Endodermal cell (in vitro differentiated cells): ENCODE data around the gene PLN. TPM values are rescaled to one million over a fixed set of nuclear protein-coding genes. Genes with fewer than 3 reads are reported as not detected.

Experiments
- DNase-seq: peaks from one replicate; pipeline ENCODE4 v3.0.0-alpha.2; 2017
- H3K27ac ChIP-seq: 2 replicates; pipeline ENCODE4 v1.5.1; 2013; ENCODE audit warnings: mild to moderate bottlenecking, low read depth, low read length, moderate library complexity
- H3K27me3 ChIP-seq: 2 replicates; pipeline ENCODE4 v1.6.1; 2013; ENCODE audit warnings: mild to moderate bottlenecking, low read length, moderate library complexity; ENCODE audit not compliant: insufficient read depth, control insufficient read depth, poor library complexity, severe bottlenecking
- H3K36me3 ChIP-seq: 2 replicates; pipeline ENCODE4 v1.7.0; 2013; ENCODE audit warnings: mild to moderate bottlenecking, low read length, moderate library complexity; ENCODE audit not compliant: control insufficient read depth, insufficient read depth
- H3K4me1 ChIP-seq: one replicate; pipeline ENCODE4 v1.7.0; 2013; ENCODE audit warnings: low read length; ENCODE audit not compliant: control insufficient read depth, insufficient read depth
- H3K4me3 ChIP-seq: 2 replicates; pipeline ENCODE4 v1.5.1; 2013; ENCODE audit warnings: mild to moderate bottlenecking, low read length, moderate library complexity
- H3K9ac ChIP-seq: 2 replicates; pipeline ENCODE4 v1.6.1; 2013; ENCODE audit warnings: mild to moderate bottlenecking, low read length, moderate library complexity; ENCODE audit not compliant: poor library complexity, severe bottlenecking; ENCODE audit errors: extremely low read depth
- H3K9me3 ChIP-seq: 2 replicates; pipeline ENCODE4 v1.6.1; 2013; ENCODE audit warnings: mild to moderate bottlenecking, low read length, moderate library complexity; ENCODE audit not compliant: control insufficient read depth
- H3K27ac Mint-ChIP-seq: 2 replicates; pipeline ENCODE4 v1.8.0; 2020; ENCODE audit warnings: mixed read lengths
- H3K27me3 Mint-ChIP-seq: 2 replicates; pipeline ENCODE4 v1.8.0; 2021; ENCODE audit warnings: mild to moderate bottlenecking, mixed read lengths; ENCODE audit not compliant: insufficient read depth
- H3K36me3 Mint-ChIP-seq: 2 replicates; pipeline ENCODE4 v1.8.0; 2020; ENCODE audit warnings: low read depth, mixed read lengths
- H3K4me1 Mint-ChIP-seq: 2 replicates; pipeline ENCODE4 v1.8.0; 2020; ENCODE audit warnings: mixed read lengths
- H3K4me3 Mint-ChIP-seq: 2 replicates; pipeline ENCODE4 v1.8.0; 2020; ENCODE audit warnings: mild to moderate bottlenecking, moderate library complexity, mixed read lengths
- H3K9me3 Mint-ChIP-seq: 2 replicates; pipeline ENCODE4 v1.8.0; 2020; ENCODE audit warnings: mild to moderate bottlenecking, mixed read lengths
- WGBS, 2 experiments: methylation state at CpG; one replicate each; pipeline versions ENCODE4 v1.1.5 to v1.1.7; 2013; ENCODE audit warnings: missing lambda C conversion rate in 2 of 2, mixed read lengths in 1 of 2; ENCODE audit not compliant: insufficient coverage in 1 of 2, insufficient read length in 1 of 2; 5-methylcytosine and 5-hydroxymethylcytosine counted together
- total RNA-seq, 2 donors: library from RNA; stranded (reverse); fragmentation: NEBNext Ultra II Directional in 1 of 2; extraction: Animal tissue kit (Norgen Biotek cat#: 25700) in 1 of 2; gene quantifications; 2 replicates in 1 of 2; 3 replicates in 1 of 2; pipeline ENCODE4 v1.2.1, GENCODE V29; 2021
- TF ChIP-seq, protein P1 (sequence below): fragments of 200-600 bp; sonication (generic); conservative IDR thresholded peaks from 2 replicates; pipeline ENCODE4 v1.5.0; 2021; ENCODE audit warnings: antibody characterized with exemption, mild to moderate bottlenecking

PLN gene
- total RNA-seq, 2 donors from 2014 or later = not detected

DNA sequence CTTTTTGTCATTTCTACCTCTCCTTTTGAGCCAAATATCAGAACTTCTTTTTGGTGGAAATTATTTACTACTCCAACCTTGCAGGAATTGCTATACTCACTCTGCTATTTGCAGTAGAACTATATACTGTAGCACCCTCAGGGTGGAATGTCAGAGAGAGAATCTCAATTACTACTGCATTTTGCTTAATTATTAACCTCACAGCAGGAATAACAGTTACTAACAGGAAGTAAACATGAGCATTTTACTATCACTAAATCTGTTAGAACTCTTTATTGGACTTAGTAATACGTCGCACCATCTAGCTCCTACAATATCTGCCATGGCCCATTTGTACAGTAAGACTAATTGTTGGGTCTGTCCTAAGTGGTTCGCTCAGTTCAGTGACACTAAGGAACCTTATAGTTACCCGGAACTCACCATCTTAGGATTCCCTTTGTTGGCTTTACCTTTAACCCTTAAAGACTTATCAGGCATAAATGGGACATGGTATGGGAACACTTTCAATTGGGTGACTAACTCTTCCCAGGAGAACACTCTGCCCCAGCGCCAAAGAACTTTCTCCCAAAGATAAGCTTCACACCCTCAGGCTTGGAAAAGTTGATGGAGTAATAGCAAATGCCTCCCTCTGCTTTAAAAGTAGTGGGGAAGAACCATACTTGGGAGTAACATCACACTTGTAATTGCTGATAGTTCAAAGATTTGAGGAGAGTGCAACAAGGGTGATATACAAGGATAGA lies 38.8 kb downstream of the PLN start:
- 83 to 95% methylated on average over 4 to 5 of the region's 5 CpGs for WGBS, 2 experiments
- peaks cover 6% of the 10 kb centered on the region for H3K4me1 Mint-ChIP-seq

DNA sequence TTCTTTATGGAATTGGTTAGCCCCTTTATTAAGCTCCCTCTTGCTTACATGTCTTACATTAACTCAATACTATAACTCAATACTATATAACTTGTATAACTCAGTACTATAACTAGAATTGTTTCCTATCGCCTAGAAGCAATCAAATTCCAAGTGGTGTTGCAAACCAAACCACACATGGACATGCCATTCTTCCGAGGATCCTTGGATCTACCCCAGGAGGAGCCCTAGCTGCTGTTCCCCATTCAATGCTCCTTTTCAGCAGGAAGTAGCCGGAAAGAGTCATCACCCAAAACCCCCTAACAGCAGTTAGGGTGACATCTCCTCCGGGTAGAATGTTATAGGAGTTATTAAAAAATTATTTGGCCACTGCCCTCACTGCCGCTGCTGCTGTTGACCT lies 40.5 kb downstream of the PLN start:
- no peaks in the 10 kb centered on the region for H3K9me3 ChIP-seq
- peaks cover 2% of the 10 kb centered on the region for H3K4me1 Mint-ChIP-seq
- WGBS, 2 experiments = 89 to 100% methylated on average over 1 to 5 of the region's 5 CpGs
- no peaks in the 10 kb centered on the region for H3K27me3 ChIP-seq
- H3K4me1 ChIP-seq = no peaks in the 10 kb centered on the region
- H3K27ac ChIP-seq = no peak overlapping the region
- DNase-seq = no peak
- H3K9ac ChIP-seq = no peak overlapping the region
- TF ChIP-seq, protein P1, sequence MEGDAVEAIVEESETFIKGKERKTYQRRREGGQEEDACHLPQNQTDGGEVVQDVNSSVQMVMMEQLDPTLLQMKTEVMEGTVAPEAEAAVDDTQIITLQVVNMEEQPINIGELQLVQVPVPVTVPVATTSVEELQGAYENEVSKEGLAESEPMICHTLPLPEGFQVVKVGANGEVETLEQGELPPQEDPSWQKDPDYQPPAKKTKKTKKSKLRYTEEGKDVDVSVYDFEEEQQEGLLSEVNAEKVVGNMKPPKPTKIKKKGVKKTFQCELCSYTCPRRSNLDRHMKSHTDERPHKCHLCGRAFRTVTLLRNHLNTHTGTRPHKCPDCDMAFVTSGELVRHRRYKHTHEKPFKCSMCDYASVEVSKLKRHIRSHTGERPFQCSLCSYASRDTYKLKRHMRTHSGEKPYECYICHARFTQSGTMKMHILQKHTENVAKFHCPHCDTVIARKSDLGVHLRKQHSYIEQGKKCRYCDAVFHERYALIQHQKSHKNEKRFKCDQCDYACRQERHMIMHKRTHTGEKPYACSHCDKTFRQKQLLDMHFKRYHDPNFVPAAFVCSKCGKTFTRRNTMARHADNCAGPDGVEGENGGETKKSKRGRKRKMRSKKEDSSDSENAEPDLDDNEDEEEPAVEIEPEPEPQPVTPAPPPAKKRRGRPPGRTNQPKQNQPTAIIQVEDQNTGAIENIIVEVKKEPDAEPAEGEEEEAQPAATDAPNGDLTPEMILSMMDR = no peak
- H3K27me3 Mint-ChIP-seq = no peaks in the 10 kb centered on the region
- H3K4me3 Mint-ChIP-seq = no peak overlapping the region
- H3K27ac Mint-ChIP-seq = no peak overlapping the region
- H3K4me3 ChIP-seq = no peak overlapping the region
- no peaks in the 10 kb centered on the region for H3K9me3 Mint-ChIP-seq
- no peaks in the 10 kb centered on the region for H3K36me3 Mint-ChIP-seq
- no peaks in the 10 kb centered on the region for H3K36me3 ChIP-seq

More for the DNA sequence above, 38.8 kb downstream of the PLN start:
- no peak overlapping the region for H3K9ac ChIP-seq
- H3K4me3 Mint-ChIP-seq = no peak overlapping the region
- H3K27ac ChIP-seq = no peak overlapping the region
- H3K9me3 Mint-ChIP-seq = no peaks in the 10 kb centered on the region
- H3K36me3 ChIP-seq = no peaks in the 10 kb centered on the region
- no peaks in the 10 kb centered on the region for H3K9me3 ChIP-seq
- H3K27ac Mint-ChIP-seq = no peak overlapping the region
- H3K36me3 Mint-ChIP-seq = no peaks in the 10 kb centered on the region
- H3K4me1 ChIP-seq = peaks cover 3% of the 10 kb centered on the region
- no peaks in the 10 kb centered on the region for H3K27me3 ChIP-seq
- H3K27me3 Mint-ChIP-seq = no peaks in the 10 kb centered on the region
- DNase-seq = no peak
- no peak overlapping the region for H3K4me3 ChIP-seq
- TF ChIP-seq, protein P1 = no peak

DNA sequence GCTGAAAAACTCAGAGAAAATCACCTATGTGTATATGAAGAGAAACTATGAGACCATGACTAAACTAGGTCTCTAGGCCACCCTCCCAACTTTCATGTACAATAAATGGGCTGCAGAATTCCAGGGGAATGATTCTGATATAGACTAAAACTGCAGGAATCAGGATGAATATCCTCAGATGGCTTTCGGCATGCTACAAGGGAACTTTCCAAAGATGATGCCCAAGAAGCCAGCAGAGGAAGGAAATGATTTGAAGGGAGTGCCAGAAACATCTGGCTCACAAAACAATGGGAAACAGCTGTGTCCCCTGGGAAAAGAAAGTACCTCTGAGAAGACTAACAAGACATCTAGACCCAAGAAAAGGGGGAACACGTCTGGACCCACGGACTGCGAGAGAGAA lies 41.1 kb downstream of the PLN start:
- H3K4me3 Mint-ChIP-seq = no peak overlapping the region
- no peak overlapping the region for H3K27ac Mint-ChIP-seq
- no peaks in the 10 kb centered on the region for H3K27me3 ChIP-seq
- no peak overlapping the region for H3K27ac ChIP-seq
- TF ChIP-seq, protein P1 = no peak
- 95 to 100% methylated on average over 4 of the region's 4 CpGs for WGBS, 2 experiments
- no peaks in the 10 kb centered on the region for H3K4me1 ChIP-seq
- H3K36me3 Mint-ChIP-seq = no peaks in the 10 kb centered on the region
- no peaks in the 10 kb centered on the region for H3K9me3 Mint-ChIP-seq
- no peaks in the 10 kb centered on the region for H3K9me3 ChIP-seq
- no peak overlapping the region for H3K4me3 ChIP-seq
- H3K36me3 ChIP-seq = no peaks in the 10 kb centered on the region
- H3K9ac ChIP-seq = no peak overlapping the region
- no peak for DNase-seq
- no peaks in the 10 kb centered on the region for H3K27me3 Mint-ChIP-seq
- peaks cover 2% of the 10 kb centered on the region for H3K4me1 Mint-ChIP-seq
